Measurements from ENCODE around the gene MAP2K5. TPM values are rescaled to one million over a fixed set of nuclear protein-coding genes. Genes with fewer than 3 reads are reported as not detected.

The MAP2K5 gene
- total RNA-seq, 2 experiments from 2014 or later = 22.2 to 27.9 TPM

DNA sequence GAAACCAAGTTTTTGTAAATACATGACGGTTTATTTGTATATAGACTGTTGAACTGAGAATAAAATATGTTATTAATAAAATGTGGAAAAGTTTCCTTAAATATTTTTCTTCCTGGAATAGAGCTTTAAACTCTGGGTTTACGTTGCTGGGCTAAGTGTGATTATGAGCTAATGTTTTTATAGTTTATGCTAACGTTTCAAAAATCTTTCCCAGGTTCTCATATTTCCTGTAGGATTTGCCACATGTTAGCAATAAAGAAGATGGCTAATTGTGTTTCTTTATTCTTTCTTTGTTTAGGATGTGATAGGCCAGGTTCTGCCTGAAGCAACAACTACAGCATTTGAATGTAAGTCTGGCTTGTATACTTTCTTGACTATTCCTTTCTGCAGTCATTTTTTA, 7.2 kb downstream of the MAP2K5 start:
- ChIA-PET CTCF (no interaction called here), POLR2A (no interaction called here)
- Histone ChIP-seq H3K9me3 (ENCODE audit: control insufficient read depth in 1 of 2, insufficient read depth in 1 of 2, low read length in 2 of 2) (no peaks in the 10 kb centered on the region), H3K4me3 (ENCODE audit: low read length) (no peak overlapping the region), H3K27me3 (ENCODE audit: control insufficient read depth in 1 of 2, insufficient read depth in 2 of 2, low read length in 2 of 2) (no peaks in the 10 kb centered on the region), H3K27ac (ENCODE audit: low read depth in 1 of 2, low read length in 2 of 2) (no peak overlapping the region), H3K36me3 (ENCODE audit: insufficient read depth, low read length) (peaks cover 19% of the 10 kb centered on the region), H3K4me1 (ENCODE audit: insufficient read depth, low read length) (no peaks in the 10 kb centered on the region)
- DNase-seq (no peak), ATAC-seq (ENCODE audit: poor library complexity) (no peak)
- Mint-ChIP-seq H3K4me3 (no peak overlapping the region), H3K36me3 (ENCODE audit: low read depth) (peaks cover 48% of the 10 kb centered on the region), H3K27ac (no peak overlapping the region), H3K4me1 (ENCODE audit: low read depth) (peaks cover 33% of the 10 kb centered on the region), H3K9me3 (no peaks in the 10 kb centered on the region), H3K27me3 (no peaks in the 10 kb centered on the region)
- TF ChIP-seq, protein P1, sequence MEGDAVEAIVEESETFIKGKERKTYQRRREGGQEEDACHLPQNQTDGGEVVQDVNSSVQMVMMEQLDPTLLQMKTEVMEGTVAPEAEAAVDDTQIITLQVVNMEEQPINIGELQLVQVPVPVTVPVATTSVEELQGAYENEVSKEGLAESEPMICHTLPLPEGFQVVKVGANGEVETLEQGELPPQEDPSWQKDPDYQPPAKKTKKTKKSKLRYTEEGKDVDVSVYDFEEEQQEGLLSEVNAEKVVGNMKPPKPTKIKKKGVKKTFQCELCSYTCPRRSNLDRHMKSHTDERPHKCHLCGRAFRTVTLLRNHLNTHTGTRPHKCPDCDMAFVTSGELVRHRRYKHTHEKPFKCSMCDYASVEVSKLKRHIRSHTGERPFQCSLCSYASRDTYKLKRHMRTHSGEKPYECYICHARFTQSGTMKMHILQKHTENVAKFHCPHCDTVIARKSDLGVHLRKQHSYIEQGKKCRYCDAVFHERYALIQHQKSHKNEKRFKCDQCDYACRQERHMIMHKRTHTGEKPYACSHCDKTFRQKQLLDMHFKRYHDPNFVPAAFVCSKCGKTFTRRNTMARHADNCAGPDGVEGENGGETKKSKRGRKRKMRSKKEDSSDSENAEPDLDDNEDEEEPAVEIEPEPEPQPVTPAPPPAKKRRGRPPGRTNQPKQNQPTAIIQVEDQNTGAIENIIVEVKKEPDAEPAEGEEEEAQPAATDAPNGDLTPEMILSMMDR (IDR thresholded peaks at IDR 0.05) = no peak
- intact Hi-C loops (cut with DNase I, micrococcal nuclease) = loop anchor here (5.0 to 10.0 kb wide), 3 partner anchors 37 to 295 kb away; partner anchors contain the start of genes AAGAB (in 1 of the 2) and IQCH (in 1 of the 2)

DNA sequence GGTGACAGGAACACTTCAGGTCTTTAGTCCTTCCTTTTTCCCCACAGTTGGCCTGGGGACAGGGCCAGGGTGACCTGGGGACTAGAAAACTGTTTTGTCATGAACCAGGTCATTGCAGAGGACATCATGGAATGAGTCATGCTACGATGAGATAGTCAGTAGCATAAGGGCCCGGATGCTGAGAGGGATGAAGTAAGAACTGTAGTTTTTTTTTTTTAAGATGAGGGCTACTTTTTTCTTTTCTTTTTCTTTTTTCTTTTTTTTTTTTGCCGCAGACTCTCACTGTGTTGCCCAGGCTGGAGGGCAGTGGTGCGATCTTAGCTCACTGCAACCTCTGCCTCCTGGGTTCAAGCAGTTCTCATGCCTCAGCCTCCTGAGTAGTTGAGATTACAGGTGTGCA, 8.0 kb downstream of the MAP2K5 start:
- no peaks in the 10 kb centered on the region for H3K9me3 ChIP-seq (ENCODE audit: control insufficient read depth in 1 of 2, insufficient read depth in 1 of 2, low read length in 2 of 2)
- no peak for ATAC-seq (ENCODE audit: poor library complexity)
- no peaks in the 10 kb centered on the region for H3K4me1 ChIP-seq (ENCODE audit: insufficient read depth, low read length)
- Mint-ChIP-seq H3K36me3 (ENCODE audit: low read depth) (peaks cover 54% of the 10 kb centered on the region), H3K4me1 (ENCODE audit: low read depth) (peaks cover 25% of the 10 kb centered on the region), H3K27ac (no peak overlapping the region), H3K27me3 (no peaks in the 10 kb centered on the region), H3K4me3 (no peak overlapping the region), H3K9me3 (no peaks in the 10 kb centered on the region)
- no peaks in the 10 kb centered on the region for H3K27me3 ChIP-seq (ENCODE audit: control insufficient read depth in 1 of 2, insufficient read depth in 2 of 2, low read length in 2 of 2)
- peak in 1 of 14 experiments; percentile 17 for DNase-seq
- CTCF ChIA-PET = no interaction called here
- H3K4me3 ChIP-seq (ENCODE audit: low read length) = no peak overlapping the region
- intact Hi-C loops (cut with DNase I, micrococcal nuclease) = no loop called here
- POLR2A ChIA-PET = no interaction called here
- TF ChIP-seq, protein P1 (IDR thresholded peaks at IDR 0.05) = no peak
- no peak overlapping the region for H3K27ac ChIP-seq (ENCODE audit: low read depth in 1 of 2, low read length in 2 of 2)
- peaks cover 19% of the 10 kb centered on the region for H3K36me3 ChIP-seq (ENCODE audit: insufficient read depth, low read length)

DNA sequence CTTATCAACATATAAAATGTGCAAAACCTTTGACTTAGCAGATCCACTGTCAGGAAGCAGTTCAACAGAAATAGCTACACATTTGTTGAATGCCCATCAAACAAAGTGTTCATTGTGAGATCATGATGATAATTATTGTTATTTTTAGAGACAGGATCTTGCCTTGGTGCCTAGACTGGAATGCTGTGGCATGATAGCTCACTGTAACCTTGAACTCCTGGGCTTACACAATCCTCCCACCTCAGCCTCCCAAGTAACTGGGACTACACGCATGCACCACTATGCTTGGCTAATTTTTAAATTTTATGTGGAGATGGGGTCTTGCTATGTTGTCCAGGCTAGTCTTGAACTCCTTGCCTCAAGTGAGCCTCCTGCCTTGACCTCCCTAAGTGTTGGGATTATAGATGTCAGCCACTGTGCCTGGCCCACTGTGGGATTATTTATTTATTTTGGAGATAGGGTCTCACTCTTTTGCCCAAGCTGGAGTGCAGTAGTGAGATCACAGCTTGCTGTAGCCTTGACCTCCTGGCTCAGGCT, 8.8 kb downstream of the MAP2K5 start:
- POLR2A ChIA-PET = interaction anchor here (0.5 to 1.0 kb wide), 2 partner anchors 30 to 205 kb away, joined by 3 read pairs; partner anchors contain the start of gene C15orf61
- intact Hi-C loops (cut with DNase I, micrococcal nuclease) = no loop called here
- H3K36me3 Mint-ChIP-seq (ENCODE audit: low read depth) = peaks cover 61% of the 10 kb centered on the region

More for the DNA sequence above, 8.8 kb downstream of the MAP2K5 start:
- Mint-ChIP-seq H3K4me1 (ENCODE audit: low read depth) (peaks cover 19% of the 10 kb centered on the region), H3K4me3 (no peak overlapping the region), H3K27me3 (no peaks in the 10 kb centered on the region), H3K9me3 (no peaks in the 10 kb centered on the region), H3K27ac (no peak overlapping the region)
- TF ChIP-seq, protein P1 (IDR thresholded peaks at IDR 0.05) = no peak
- H3K36me3 ChIP-seq (ENCODE audit: insufficient read depth, low read length) = peaks cover 18% of the 10 kb centered on the region
- ATAC-seq (ENCODE audit: poor library complexity) (no peak), DNase-seq (no peak)
- H3K9me3 ChIP-seq (ENCODE audit: control insufficient read depth in 1 of 2, insufficient read depth in 1 of 2, low read length in 2 of 2) = no peaks in the 10 kb centered on the region
- CTCF ChIA-PET = no interaction called here
- no peak overlapping the region for H3K4me3 ChIP-seq (ENCODE audit: low read length)
- no peaks in the 10 kb centered on the region for H3K27me3 ChIP-seq (ENCODE audit: control insufficient read depth in 1 of 2, insufficient read depth in 2 of 2, low read length in 2 of 2)
- H3K27ac ChIP-seq (ENCODE audit: low read depth in 1 of 2, low read length in 2 of 2) = no peak overlapping the region
- H3K4me1 ChIP-seq (ENCODE audit: insufficient read depth, low read length) = no peaks in the 10 kb centered on the region

Measured in CD4-positive, alpha-beta T cell (primary cell).